HL-60/S4 treated with phorbol 12-myristate 13-acetate at 8.2 ng/mL for 4 days and 3 days (cell line): Measurements from ENCODE around the gene RPS6KA1.
"Not testable (repeated sequence)": the region's sequence is repeated elsewhere in the genome, so short reads cannot be mapped to it uniquely, and the experiment has no call there.

Source experiments
- in situ Hi-C: fragments of 300-500 bp; cut with MboI; formaldehyde crosslinking; loops from 2 replicates; pipeline ENCODE4 v1.15.0; 2022; ENCODE audit warnings: low sequenced_read_pairs

The RPS6KA1 gene

DNA sequence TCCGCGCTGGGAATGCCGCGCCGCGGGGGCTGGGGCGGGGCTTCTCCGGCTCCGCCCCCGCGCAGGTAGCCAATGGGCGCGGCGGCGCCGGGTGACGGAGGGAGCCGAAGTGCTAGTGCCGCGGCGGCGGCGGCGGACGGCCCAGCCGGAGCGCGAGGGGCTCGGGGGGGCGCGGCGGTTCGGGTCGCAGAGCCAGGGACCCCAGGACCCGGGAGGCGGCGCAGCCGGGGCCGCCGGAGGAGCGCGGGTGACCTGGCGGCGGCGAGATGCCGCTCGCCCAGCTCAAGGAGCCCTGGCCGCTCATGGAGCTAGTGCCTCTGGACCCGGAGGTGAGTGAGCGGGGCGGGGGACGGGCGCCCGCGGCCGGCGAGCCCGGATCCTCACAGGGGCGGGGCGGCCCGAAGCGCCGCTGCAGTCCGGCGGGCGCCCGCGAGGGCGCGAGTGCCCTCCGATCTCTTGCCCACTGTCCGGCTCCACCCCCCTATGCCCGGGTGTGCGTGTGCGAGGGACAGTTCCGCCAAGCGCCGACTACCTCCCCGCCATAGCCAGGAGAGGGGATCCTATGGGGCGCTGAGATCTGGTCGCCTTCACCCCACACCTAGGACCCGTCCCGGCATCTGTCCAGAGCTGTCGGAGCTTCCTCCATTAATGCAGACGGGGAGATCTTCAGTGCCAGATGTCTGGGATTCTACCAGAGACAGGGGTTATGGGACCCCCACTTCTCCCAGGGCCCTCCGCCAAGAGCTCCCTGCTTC, at the start of gene RPS6KA1:
Gene RPS6KA1 (plus strand): TSS at position 107 of the 755 bp plus-strand sequence. CDS start 160 bp downstream, at position 267.
- in situ Hi-C loops: no loop called here

DNA sequence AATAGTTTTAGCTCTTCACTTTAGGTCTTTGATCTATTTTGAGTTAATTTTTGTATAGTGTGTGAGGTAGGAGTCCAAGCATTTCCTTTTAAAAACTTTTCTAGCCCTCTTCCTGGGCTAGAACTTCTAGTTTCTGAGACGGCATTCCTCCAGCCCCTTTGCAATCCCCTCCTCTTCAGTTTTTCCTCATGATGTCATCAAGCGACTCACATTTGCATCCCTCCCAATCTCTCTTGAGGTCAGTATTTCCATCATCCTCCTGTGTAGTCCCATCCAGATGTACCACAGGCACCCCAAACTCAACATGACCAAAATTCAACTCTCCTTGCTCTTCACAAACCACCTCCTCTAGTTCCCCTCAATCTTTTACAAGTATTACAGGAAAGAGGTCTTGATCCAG, 46.6 kb upstream of the RPS6KA1 start:
- in situ Hi-C loops: no loop called here

GRCh38 chr1:26483980-26484379, 45.6 kb upstream of the RPS6KA1 start:
- in situ Hi-C loops: no loop called here

GRCh38 chr1:26490155-26490554, 39.4 kb upstream of the RPS6KA1 start:
- in situ Hi-C loops: no loop called here

- in situ Hi-C loops: no loop called here
These were observed 36.3 kb upstream of the RPS6KA1 start for GRCh38 chr1:26493267-26493666.

GRCh38 chr1:26493938-26494337, 35.6 kb upstream of the RPS6KA1 start:
- in situ Hi-C loops: no loop called here

GRCh38 chr1:26496861-26497260, 32.7 kb upstream of the RPS6KA1 start:
- in situ Hi-C loops: no loop called here

- in situ Hi-C loops: no loop called here
These were observed 30.7 kb upstream of the RPS6KA1 start for GRCh38 chr1:26498894-26499293.

GRCh38 chr1:26500488-26501175, 28.9 kb upstream of the RPS6KA1 start:
- in situ Hi-C loops: no loop called here

DNA sequence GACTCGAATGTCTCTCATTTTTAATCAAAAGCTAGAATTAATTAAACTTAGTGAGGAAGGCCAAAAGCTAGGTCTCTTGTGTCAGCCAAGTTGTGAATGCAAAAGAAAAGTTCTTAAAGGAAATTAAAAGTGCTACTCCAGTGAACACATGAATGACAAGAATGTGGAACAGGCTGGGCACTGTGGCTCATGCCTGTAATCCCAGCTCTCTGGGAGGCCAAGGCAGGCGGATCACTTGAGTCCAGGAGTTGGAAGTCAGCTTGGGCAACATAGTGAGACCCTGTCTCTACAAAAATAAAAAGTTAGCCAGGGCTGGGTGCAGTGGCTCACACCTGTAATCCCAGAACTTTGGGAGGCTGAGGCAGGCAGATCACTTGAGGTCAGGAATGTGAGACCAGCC, 18.9 kb upstream of the RPS6KA1 start:
- in situ Hi-C loops: not testable (repeated sequence)

- in situ Hi-C loops: not testable (repeated sequence)
These were observed 13.7 kb upstream of the RPS6KA1 start for GRCh38 chr1:26515836-26516235.

GRCh38 chr1:26516987-26517765, 12.4 kb upstream of the RPS6KA1 start:
- in situ Hi-C loops: no loop called here

GRCh38 chr1:26517766-26518049, 11.9 kb upstream of the RPS6KA1 start:
- in situ Hi-C loops: no loop called here

DNA sequence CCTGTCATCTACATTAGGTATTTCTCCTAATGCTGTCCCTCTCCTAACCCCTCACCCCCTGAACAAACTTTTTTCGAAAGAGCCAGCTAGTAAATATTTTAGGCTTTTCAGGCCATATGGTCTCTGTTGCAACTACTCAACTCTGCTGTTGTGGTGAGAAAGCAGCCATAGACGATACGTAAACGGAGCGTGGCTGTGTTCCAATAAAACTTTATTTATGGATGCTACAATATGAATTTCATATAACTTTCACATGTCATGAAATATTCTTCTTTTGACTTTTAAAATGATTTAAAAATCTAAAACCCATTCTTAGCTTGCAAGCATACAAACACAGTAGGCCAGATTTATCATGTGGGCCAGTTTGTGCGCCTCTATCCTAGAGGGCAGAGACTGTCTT, 11.2 kb upstream of the RPS6KA1 start:
- in situ Hi-C loops: no loop called here

GRCh38 chr1:26520339-26520738, 9.2 kb upstream of the RPS6KA1 start:
- in situ Hi-C loops: no loop called here

GRCh38 chr1:26521669-26522030, 7.9 kb upstream of the RPS6KA1 start:
- in situ Hi-C loops: no loop called here

GRCh38 chr1:26522073-26522472, 7.5 kb upstream of the RPS6KA1 start:
- in situ Hi-C loops: no loop called here

GRCh38 chr1:26524181-26524580, 5.4 kb upstream of the RPS6KA1 start:
- in situ Hi-C loops: no loop called here

DNA sequence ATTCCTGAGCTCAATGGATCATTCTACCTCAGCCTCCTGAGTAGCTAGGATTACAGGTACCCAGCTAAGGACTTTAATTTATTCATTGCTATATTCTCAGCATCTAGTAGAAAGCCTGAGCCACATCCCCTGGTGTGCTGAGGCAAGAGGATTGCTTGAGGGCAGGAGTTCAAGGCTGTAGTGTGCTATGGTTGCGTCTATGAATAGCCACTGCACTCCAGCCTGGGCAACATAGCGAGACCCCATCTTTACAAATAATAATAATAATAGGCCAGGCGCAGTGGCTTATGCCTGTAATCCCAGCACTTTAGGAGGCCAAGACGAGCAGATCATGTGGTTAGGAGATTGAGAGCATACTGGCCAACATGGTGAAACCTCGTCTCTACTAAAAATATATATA, 3.3 kb upstream of the RPS6KA1 start:
- in situ Hi-C loops: no loop called here

- in situ Hi-C loops: no loop called here
These were observed 231 bp upstream of the RPS6KA1 start for GRCh38 chr1:26529405-26529654.

GRCh38 chr1:26530410-26530894, 891 bp downstream of the RPS6KA1 start:
- in situ Hi-C loops: no loop called here
